Nucleus accumbens (tissue), 56 donors: ENCODE measurements around the gene RBM7.
A peak's percentile ranks its signal among the peaks of the same experiment; 100 is the strongest.

Source experiments
- DNase-seq, 56 donors: peaks; one replicate each; lab custom pipeline; 2025; lab: John Stamatoyannopoulos, UW

RBM7 gene

DNA sequence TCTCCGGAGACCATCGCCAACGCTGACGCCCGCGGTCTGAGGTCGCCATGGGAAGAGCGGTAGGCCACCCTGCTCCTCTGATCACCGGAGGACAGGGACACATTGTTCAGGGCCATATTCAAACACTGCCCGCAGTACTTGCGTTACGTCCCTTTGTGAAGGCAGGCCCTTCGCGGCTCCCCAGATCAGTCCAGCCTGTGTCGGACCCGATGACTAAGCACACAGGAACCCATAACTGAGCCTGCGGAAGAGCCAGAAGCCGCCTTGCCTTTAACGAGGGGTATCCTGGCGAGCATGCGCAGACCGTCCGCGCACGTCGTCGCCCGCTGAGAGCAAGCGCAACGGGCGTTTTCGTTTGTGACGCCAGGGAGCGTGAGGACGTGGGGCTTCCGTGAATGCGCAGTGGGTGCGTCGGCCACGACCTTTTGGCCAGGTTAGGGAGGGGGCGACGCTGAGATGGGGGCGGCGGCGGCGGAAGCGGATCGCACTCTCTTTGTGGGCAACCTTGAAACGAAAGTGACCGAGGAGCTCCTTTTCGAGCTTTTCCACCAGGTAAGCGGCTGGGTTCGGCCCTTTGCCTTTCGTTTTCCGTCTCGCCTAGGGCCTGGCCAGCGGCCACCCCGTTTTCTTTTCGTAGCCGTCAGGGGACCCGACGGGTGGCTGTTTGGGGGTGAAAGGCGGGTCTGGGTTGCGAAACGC lies at the start of gene RBM7, which contains the start of gene C11orf71:
RBM7 (plus strand) TSS at position 451 of the 699 bp plus-strand sequence; CDS start at position 457, 6 bp downstream.
C11orf71 (minus strand) TSS at position 296 of the 699 bp plus-strand sequence; CDS start at position 116, 180 bp downstream.
- DNase-seq: peak; percentile 31 to 96 (median 93)

GRCh38 chr11:114353443-114353842 lies 47.0 kb upstream of the RBM7 start:
- DNase-seq: no peak

GRCh38 chr11:114354076-114354475 lies 46.4 kb upstream of the RBM7 start:
- DNase-seq: no peak

DNA sequence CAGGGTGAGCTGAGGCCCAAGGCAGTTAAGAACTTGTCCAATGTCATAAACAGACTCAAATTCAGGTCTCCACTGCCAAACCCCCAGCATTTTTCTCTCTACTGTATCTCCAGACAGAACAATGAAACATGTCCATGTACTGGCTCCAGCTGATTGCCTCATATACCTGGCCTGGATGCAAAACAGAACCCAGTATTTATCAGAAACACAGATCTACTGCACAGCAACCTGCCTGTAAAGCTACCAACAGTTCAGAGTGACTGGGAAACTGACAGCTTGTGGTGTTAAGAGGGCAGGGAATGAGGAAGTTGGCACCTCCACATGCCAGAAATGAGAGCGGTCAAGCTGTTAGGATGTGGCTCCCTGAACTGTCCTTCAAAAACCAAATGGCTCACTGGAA lies 41.8 kb upstream of the RBM7 start:
- DNase-seq: no peak

- DNase-seq: no peak
These were observed 41.1 kb upstream of the RBM7 start for GRCh38 chr11:114359342-114359741.

- no peak for DNase-seq
These were observed 38.1 kb upstream of the RBM7 start for GRCh38 chr11:114362326-114362725.

GRCh38 chr11:114362958-114363357 lies 37.5 kb upstream of the RBM7 start:
- no peak for DNase-seq

DNA sequence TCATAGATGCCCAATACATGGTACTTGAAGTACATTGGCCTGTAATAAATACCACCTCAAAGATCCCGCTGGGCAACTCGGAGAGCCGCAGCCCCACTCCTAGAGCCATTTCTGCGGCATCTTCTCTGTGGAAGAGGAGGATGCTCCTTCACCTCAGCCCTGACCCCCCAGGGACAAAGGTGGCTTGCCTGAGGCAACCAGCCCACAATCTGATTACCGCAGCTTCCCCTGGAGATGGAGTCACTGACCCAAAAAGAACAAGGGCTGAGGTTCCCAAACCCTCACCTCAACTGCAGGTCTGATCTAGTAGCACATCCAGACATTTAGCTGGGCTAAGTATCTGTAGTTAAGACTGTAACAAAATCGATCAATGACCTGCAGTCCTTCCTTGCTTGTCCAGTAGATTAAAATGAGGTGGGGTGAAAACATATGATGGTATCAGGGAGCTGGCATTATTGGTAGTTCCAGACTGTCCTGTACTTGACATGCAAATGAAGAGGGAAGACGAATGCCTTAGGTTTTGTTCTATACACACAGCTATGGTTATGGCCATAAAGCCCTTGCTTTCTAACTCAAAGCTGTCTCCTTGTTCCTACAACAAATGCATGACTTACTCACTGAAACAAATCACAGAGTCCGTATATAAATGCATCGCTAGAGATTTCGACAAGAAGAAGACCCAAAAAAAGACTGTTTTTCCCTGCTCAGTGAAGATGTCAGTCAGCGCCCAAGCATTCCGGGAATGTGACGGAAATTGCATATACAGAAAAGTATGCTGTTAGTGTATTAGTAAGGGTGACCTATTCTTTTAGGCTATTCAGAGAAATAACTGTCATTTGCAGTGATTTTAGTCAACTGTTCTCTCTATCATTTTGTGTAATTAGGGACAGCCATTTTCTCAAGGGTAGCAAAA lies 33.9 kb upstream of the RBM7 start:
- no peak for DNase-seq

- DNase-seq: no peak
These were observed 33.1 kb upstream of the RBM7 start for GRCh38 chr11:114367244-114367957.

GRCh38 chr11:114368918-114369680 lies 31.4 kb upstream of the RBM7 start:
- DNase-seq: no peak

- no peak for DNase-seq
These were observed 25.4 kb upstream of the RBM7 start for GRCh38 chr11:114375052-114375451.

- DNase-seq: no peak
These were observed 22.7 kb upstream of the RBM7 start for GRCh38 chr11:114377612-114378267.

GRCh38 chr11:114379394-114380069 lies 20.9 kb upstream of the RBM7 start:
- DNase-seq: no peak

DNA sequence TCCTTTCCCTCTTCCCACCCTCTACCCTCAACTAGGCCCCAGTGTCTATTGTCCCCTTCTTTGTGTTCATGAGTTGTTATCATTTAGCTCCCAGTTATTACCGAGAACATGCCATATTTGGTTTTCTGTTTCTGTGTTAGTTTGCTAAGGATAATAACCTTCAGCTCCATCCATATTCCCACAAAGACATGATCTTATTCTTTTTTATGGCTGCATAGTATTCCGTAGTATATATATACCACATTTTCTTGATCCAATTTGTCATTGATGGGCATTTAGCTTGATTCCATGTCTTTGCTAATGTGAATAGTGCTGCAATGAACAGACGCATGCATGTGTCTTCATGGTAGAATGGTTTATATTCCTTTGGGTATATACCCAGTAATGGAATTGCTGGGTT lies 18.0 kb upstream of the RBM7 start:
- no peak for DNase-seq

DNA sequence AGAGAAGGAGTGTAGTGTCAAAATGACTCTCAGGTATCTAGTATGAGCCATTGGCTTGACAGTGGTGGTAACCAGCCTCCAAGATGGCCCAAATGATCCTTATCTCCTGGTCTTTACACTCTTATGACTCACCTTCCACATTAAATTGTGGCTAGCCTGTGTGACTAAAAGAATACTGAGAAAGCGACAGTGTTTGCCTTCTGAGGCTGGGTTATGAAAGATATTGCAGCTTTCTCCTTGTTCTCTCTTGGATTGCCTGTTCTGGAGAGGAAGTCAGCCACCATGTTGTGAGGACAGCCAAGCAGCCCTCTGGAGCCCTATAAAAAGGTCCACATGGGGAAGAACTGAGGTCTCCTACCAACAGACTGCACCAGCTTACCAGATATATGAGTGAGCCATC lies 16.0 kb upstream of the RBM7 start:
- no peak for DNase-seq

- no peak for DNase-seq
These were observed 14.3 kb upstream of the RBM7 start for GRCh38 chr11:114386131-114386530.

DNA sequence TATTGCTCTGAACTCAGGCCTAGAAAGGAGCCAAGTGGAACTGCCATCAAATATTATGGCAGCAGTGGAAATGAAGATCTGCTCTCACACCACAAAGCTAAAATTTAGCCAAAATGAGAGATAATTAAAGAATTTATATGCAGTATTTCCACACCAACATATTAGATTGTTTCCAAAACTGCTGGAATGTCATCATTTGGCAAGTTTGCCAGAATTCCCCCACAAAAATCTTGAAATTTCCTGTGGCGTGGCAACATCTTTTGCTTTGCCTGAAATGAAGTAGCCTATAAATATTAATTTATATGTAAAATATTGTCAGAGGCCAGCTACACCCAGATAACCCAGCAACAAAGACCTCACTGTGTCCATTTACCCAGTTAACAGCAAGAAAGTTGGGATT lies 13.9 kb upstream of the RBM7 start:
- DNase-seq: no peak

DNA sequence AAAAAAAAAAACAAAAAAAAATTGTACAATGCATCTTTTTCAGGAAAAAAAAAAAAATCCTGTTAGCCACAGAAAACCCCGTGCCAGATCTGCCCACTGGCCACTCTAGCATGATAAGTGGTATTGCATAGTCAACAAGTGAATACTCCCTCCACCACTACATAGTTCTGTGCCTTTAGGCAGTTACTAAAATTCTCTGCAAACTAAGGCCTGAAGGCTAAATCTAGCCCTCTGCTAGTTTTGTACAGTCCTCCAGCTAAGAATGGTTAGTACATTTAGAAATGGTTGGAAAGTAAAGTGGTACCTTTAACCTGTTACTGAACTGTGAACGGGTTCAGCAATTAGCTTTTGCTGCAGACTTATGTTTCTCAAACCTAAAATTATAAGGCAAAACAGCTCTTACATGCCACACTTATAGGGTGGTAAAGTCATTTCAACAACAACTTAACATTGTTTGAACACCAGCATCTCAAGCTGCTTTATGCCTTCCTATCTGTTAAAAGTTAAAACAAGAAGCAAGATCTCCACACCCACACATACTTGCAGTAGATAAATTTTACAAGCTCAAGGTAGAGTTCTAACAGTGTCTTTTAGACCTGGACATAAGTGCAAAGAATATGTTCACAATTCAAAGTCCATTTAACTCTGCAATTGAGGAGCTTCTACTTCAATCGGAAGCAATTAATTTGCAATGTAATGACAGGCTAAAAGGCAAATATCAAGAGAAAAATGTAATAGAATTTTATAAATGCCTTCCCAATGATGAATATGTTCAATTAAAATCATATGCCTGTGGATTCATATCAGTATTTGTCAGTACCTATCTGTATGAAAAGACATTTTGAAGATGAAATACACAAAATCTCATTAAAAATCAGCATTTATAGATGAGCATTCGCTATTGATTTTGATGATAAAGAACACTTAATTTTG lies 7.5 kb upstream of the RBM7 start:
- no peak for DNase-seq
